ENCODE data around the gene NECAB2.

Gene NECAB2

GRCh38 chr16:83929811-83930555, 38.1 kb upstream of the NECAB2 start:
- no peak overlapping the region for H3K9ac ChIP-seq
- no peak for TF ChIP-seq Cebpa-rat (IDR thresholded peaks at IDR 0.05)
- H3K36me3 ChIP-seq = no peaks in the 10 kb centered on the region
- no peak overlapping the region for H3K4me2 ChIP-seq
- no peaks in the 10 kb centered on the region for H3K27me3 ChIP-seq
- peaks cover 18% of the 10 kb centered on the region for H3K4me1 ChIP-seq
- no peak overlapping the region for H3K27ac ChIP-seq
- H4K20me1 ChIP-seq = peaks cover 14% of the 10 kb centered on the region; the same call in 1 of the 2 replicates
- H3K9me3 ChIP-seq = no peaks in the 10 kb centered on the region
- no peak overlapping the region for H3K4me3 ChIP-seq

DNA sequence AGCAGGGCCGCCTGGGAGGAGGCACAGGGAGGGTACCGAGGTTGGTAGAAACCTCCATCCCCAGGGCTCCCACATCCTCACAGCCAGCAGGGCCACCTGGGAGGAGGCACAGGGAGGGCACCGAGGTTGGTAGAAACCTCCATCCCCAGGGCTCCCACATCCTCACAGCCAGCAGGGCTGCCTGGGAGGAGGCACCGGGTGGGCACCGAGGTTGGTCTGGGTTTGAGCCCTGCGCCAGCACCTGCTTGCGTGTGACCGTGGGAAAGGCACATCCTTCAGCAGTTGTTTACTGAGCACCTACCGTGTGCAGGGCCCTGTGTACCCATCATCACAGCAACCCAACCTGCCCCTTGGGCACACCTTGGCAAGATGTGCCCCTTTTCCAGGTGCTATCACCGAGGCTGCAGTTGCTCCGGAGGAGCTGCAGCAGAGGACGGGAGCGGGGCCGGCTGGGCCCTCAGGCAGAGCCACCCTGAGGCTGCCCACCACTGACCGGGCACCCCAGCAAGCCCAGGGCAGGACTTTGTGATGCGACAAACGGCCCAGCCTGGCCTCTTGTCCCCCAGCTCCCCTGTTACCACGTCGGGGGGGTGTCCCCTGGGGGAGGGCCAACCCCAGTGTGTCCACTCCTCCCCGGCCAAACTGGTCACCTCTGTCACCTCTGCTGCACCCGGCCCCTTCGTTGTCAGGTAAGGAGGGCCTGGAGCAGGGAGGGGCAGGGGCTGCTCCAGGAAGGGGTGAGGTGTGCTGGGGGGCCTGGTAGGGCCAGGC, 37.1 kb upstream of the NECAB2 start:
- H3K36me3 ChIP-seq = no peaks in the 10 kb centered on the region
- no peak overlapping the region for H3K27ac ChIP-seq
- no peak for TF ChIP-seq Cebpa-rat (IDR thresholded peaks at IDR 0.05)
- H3K9ac ChIP-seq = no peak overlapping the region
- no peaks in the 10 kb centered on the region for H3K27me3 ChIP-seq
- no peak overlapping the region for H3K4me3 ChIP-seq
- peaks cover 18% of the 10 kb centered on the region for H3K4me1 ChIP-seq
- no peaks in the 10 kb centered on the region for H3K9me3 ChIP-seq
- H3K4me2 ChIP-seq = no peak overlapping the region
- H4K20me1 ChIP-seq = peaks cover 14% of the 10 kb centered on the region; the same call in 1 of the 2 replicates

- TF ChIP-seq Cebpa-rat (IDR thresholded peaks at IDR 0.05) = no peak
- Histone ChIP-seq H4K20me1 (peaks cover 14% of the 10 kb centered on the region; the same call in 1 of the 2 replicates), H3K9me3 (no peaks in the 10 kb centered on the region), H3K36me3 (no peaks in the 10 kb centered on the region), H3K27me3 (no peaks in the 10 kb centered on the region), H3K27ac (no peak overlapping the region), H3K4me2 (no peak overlapping the region), H3K9ac (no peak overlapping the region), H3K4me3 (no peak overlapping the region), H3K4me1 (peaks cover 16% of the 10 kb centered on the region)
These were observed 36.5 kb upstream of the NECAB2 start for GRCh38 chr16:83931556-83931955.

DNA sequence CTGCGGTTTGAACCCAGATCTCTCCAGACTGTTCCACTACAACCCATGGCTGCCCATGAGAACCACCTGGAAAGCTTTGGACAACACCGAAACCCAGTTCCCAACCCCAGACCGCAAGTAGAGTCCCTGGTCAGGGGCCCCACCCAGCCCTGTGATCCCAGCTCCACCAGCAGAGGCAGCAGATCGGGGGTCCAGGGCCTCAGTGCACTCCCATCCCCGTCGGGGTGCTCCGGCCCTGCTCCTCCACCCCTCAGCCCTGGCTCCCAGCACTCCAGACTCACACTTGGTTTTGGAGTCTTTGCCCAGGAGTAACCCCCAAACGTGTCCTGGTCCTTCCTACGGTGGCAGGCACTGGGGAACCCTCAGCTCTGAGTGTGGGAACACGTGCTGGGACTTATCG, 35.7 kb upstream of the NECAB2 start:
- Histone ChIP-seq H3K9me3 (no peaks in the 10 kb centered on the region), H3K4me2 (no peak overlapping the region), H3K9ac (no peak overlapping the region), H3K27me3 (no peaks in the 10 kb centered on the region), H3K36me3 (no peaks in the 10 kb centered on the region), H4K20me1 (0 out of 2 replicates have a peak, but pooled peaks cover 8% of the 10 kb centered on the region), H3K4me1 (peaks cover 11% of the 10 kb centered on the region), H3K4me3 (no peak overlapping the region), H3K27ac (no peak overlapping the region)
- TF ChIP-seq Cebpa-rat (IDR thresholded peaks at IDR 0.05) = no peak

GRCh38 chr16:83932955-83933673, 34.9 kb upstream of the NECAB2 start:
- no peak for TF ChIP-seq Cebpa-rat (IDR thresholded peaks at IDR 0.05)
- Histone ChIP-seq H4K20me1 (0 out of 2 replicates have a peak, but pooled peaks cover 3% of the 10 kb centered on the region), H3K9ac (no peak overlapping the region), H3K4me3 (no peak overlapping the region), H3K27me3 (no peaks in the 10 kb centered on the region), H3K4me2 (no peak overlapping the region), H3K27ac (no peak overlapping the region), H3K4me1 (peaks cover 11% of the 10 kb centered on the region), H3K36me3 (no peaks in the 10 kb centered on the region), H3K9me3 (no peaks in the 10 kb centered on the region)

DNA sequence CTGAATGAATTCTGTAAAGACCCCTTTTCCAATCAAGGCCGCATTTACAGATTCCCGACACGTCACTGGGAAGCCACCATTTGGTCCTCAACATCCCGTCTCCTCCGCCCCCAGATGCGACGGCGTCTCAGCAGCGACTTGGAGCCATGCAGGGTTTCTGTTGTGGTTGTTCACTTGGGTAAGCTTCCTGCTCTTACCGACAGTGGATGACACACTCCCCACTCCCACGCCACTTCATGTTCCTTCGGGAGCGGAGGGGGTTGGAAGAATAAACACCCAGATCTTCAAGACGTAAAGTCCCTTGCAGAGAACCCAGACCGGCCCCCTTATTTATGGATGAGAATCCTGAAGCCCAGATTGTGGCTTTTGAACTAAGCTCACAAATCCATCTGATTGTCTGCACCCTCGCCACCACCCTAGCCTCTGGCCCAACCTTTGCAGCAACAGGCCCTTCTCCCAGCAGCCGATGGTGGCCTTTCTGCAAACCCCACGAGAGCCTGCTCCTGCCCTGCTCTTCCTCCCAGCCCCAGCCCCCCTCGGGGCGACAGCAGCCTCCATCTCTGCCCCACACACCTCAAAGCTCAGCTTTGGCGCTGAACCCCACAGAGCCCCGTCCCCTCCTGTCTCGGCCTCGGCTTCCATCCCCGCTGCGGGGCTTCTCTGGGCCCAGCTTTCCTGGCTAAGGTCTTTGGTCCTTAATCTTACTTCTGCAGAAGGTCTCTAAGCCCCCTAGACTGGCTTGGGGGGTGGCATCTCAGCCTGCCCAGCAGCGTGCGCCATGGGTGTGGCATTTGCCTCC, 34.0 kb upstream of the NECAB2 start:
- Histone ChIP-seq H3K9me3 (no peaks in the 10 kb centered on the region), H3K4me1 (peaks cover 14% of the 10 kb centered on the region), H3K4me3 (no peak overlapping the region), H3K4me2 (0 out of 2 replicates have a peak overlapping the region, but pooled peaks have one; percentile 12), H3K27ac (no peak overlapping the region), H4K20me1 (no peaks in the 10 kb centered on the region), H3K36me3 (no peaks in the 10 kb centered on the region), H3K27me3 (no peaks in the 10 kb centered on the region), H3K9ac (no peak overlapping the region)
- no peak for TF ChIP-seq Cebpa-rat (IDR thresholded peaks at IDR 0.05)

- Histone ChIP-seq H3K4me3 (no peak overlapping the region), H3K9ac (no peak overlapping the region), H3K9me3 (no peaks in the 10 kb centered on the region), H3K4me1 (peaks cover 19% of the 10 kb centered on the region), H3K27me3 (no peaks in the 10 kb centered on the region), H3K4me2 (no peak overlapping the region), H3K27ac (no peak overlapping the region), H4K20me1 (no peaks in the 10 kb centered on the region), H3K36me3 (no peaks in the 10 kb centered on the region)
- TF ChIP-seq Cebpa-rat (IDR thresholded peaks at IDR 0.05) = no peak
These were observed 33.4 kb upstream of the NECAB2 start for GRCh38 chr16:83934684-83934977.

DNA sequence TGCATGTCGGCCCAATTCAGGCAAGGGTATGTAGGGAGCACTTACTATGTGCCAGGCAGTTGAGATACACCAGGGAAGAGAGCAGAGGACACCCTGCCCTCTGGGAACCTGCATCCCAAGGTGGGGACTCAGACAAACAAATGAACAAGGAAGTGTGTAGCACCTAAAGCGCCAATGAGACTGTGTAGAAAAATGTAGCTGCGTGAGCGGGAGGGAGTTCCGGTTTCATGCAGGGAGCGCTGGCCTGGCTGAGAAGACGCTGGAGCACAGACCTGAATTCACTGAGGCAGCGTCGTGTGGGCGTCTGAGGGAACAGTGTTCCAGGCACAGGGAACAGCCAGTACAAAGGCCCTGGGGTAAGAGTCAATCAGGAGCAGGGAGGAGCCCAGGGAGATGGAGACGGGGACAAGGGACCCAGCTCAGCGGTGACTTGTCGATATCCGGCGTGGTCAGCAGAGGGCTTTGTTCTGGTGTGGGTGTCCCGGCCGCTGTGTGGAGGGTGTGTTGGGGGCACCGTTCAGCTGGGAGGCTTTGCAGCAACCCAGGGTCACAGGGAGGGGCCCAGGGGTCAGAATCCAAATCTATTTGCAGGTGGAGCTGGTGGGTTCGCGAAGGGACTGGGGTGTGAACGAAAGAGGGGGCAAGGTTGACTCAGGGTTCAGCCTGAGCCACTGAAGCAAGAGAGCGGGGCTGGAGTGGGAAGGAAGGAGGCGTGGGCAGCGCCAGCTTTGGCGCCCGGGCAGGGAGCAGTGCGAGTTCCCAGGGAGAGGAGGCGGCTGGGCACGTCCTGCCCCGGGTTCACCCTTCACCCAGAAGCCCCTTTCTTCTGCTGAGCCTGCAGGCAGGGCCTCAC, 32.8 kb upstream of the NECAB2 start:
- no peak for TF ChIP-seq Cebpa-rat (IDR thresholded peaks at IDR 0.05)
- Histone ChIP-seq H3K9me3 (no peaks in the 10 kb centered on the region), H3K36me3 (no peaks in the 10 kb centered on the region), H4K20me1 (no peaks in the 10 kb centered on the region), H3K4me3 (no peak overlapping the region), H3K4me1 (peaks cover 25% of the 10 kb centered on the region), H3K27me3 (no peaks in the 10 kb centered on the region), H3K4me2 (no peak overlapping the region), H3K9ac (no peak overlapping the region), H3K27ac (no peak overlapping the region)

Data from BLaER1 (cell line).